Raji (cell line): ENCODE measurements around the gene WDR64.

ENCODE experiments used
- POLR2A ChIP-seq: IDR thresholded peaks from 2 replicates; pipeline ENCODE4 v1.6.1; 2011; ENCODE audit warnings: low read depth, low read length, control low read depth; ENCODE audit not compliant: insufficient read depth

The WDR64 gene

DNA sequence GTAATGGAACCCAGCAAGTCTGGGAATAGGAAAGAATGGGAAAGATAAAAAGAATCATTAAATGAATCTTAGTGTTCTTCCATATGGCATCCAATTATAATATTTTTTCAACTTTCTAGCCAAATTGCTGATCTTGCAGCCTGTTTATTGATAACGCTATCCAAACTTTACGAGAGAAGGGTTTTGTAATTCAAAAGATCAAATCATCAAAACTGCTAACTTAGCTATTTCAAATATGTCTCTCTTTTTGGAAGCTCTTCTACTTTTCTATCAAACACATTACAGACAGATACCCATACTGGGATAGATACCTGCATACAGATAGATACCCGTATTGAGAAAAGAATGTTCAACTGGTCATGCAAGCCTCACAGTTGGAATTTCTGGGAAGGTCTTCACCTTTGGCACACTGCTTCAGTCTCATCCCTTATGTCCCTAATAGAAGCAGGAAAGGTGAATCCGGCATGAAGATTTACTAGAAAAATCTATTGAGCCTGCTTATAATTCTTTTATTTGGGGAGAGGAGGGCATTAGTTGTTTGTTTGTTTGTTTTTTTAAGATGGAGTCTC lies 120.9 kb downstream of the WDR64 start:
- TF ChIP-seq POLR2A, result no peak

DNA sequence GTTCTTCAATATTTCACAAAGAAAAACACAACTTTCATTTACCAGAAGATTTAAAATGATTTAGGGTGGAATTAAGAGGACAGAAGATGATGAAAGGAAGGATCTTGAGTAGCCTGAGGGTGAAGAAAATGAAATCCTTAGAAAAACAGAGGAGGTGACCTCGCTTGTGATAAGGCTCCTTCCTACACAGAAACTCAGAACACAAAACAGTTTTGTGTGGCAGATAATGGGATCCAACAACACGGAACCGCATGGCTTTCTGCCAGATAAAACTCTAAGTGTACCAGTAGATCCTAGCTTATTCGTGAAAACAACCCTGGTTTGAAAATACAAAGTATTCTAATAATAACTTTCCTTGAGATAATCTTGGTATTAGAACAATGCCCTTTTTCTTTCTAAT lies 121.9 kb downstream of the WDR64 start:
- no peak for TF ChIP-seq POLR2A

DNA sequence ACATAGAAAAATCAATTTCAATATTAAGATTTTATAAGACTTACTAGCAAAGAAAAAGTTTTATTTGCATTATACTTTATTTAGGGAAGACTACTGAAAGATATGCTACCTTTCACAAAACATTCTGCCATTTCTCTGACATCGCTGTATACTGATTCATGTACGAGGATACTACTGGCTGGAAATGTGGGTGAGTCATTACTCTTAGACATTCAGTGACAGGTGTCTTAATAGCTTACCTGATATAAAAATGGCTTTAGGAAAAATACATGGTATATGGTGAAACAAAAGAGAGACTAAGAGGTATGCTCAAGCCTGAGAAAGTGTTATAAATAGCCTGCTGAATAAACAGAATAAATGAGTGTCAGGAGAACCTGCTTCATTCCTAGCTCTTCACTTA lies 122.9 kb downstream of the WDR64 start:
- TF ChIP-seq POLR2A, result no peak

DNA sequence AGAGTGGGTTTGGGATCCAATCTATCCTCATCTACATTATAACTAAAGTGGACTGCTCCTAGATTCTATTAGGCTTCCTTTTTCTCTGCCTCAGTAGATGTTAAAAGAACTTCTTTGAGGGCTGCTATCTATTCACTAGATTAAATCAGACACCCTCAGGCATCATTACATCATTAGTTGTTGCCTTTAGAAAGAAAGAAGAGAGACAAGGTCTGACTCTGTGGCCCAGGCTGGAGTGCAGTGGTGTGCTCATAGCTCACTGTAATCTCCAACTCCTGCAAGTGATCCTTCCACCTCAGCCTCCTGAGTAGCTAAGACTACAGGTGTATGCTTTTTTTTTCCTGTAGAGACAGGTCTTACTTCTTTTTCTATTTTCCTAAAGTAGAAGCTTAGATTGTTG lies 124.8 kb downstream of the WDR64 start:
- TF ChIP-seq POLR2A, result no peak

DNA sequence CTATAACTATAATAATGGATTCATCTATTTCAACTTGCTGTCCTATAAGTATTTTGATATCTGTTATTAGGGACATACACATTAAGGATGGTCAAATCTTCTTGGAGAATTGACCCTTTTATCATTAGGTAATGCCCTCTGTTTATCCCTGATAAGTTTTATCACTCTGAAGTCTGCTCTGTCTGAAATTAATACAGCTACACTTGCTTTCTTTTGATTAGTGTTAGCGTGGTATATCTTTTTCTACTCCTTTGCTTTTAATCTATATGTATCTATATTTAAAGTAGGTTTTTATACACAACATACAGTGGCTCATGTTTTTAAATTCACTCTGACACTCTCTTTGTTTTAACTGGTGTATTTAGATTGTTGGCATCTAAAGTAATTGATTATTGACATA lies 126.0 kb downstream of the WDR64 start:
- TF ChIP-seq POLR2A, result no peak

DNA sequence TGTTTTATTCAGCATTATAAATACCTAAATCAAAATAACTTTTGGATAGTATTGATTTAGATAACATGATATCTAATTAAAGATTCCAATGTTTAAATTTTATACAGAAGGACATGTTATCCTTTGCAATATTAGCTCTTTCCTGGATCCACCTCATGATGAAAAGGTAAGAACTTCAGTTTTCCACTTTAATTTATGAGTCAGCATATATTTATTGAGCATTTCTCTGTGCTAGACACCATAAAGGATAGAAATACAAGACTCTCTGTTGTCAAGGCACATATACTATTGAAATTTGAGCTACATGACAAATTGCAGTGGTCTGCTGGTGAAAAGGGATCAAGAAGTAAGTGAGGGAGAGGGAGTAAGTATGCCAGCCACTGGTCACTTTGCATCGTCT lies 127.8 kb downstream of the WDR64 start:
- no peak for TF ChIP-seq POLR2A

DNA sequence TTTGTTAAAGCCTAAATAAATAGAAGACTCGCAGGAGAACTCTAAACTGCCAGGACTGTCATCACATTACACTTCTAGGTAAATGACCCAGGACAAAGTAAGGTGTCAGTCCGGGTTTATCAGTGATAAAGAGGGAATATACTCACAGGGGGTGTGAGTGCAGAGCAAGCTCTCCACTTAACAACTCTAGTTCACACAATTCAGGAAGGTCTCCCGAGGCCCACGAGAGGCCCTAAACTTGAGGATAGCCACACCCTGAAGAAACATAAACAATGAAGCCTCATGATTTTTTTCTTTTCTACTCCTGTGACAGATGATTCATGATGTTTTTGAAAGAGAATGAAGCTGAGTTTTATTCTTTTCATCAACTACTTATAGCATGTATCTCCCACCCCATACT lies 130.3 kb downstream of the WDR64 start:
- TF ChIP-seq POLR2A, result no peak

DNA sequence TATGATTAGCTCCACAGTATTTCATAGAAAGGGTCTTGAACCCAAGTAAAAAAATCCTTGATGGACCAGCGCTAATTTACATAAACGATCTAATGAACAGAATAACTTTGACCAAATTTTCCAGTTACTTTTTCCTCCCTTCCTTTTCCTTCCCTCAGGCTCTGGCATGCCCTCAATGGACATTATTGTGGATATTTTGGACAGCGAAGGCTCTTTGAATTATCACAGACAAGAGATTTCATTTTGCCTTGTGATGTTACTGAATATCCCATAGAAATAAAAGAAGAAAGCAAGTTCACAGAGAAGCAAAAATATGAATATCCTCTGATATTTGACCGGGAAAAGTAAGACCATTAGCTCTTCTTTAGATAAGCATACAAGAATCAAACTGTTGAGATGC lies 135.6 kb downstream of the WDR64 start:
- no peak for TF ChIP-seq POLR2A

DNA sequence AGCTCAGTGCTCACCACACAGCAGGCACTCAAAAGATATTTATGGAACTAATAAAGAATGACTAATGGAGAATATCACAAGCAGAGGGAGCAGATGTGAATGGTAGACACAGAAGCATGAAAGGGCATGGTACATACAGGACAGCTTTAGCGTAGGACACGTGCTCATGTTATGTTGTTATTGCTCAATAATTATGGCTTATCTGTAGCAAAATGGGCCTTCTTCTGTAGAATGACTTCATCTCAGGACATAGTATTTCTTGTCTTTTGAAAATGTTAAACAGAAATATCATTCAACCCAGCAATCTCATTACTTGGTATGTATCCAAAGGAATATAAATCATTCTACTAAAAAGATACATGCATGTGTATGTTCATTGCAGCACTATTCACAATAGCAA lies 137.0 kb downstream of the WDR64 start:
- TF ChIP-seq POLR2A, result no peak

DNA sequence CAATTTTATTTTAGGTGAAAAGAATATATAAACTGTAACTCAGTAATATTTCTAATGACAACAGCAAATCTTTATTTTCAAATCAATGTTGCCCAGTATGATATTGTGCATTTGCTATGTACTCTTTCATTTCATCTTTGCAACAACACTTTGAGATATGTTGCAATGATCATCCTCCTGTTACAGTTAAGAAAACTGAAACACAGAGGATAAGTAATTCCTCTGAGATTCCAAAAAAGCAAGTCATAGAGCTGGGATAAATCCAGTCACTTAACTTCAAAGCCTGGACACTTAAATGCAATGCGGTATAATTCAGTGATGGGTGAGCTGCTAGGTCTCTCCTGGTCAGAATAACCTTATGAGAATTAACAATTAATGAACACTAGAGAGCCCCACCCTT lies 147.3 kb downstream of the WDR64 start:
- no peak for TF ChIP-seq POLR2A

DNA sequence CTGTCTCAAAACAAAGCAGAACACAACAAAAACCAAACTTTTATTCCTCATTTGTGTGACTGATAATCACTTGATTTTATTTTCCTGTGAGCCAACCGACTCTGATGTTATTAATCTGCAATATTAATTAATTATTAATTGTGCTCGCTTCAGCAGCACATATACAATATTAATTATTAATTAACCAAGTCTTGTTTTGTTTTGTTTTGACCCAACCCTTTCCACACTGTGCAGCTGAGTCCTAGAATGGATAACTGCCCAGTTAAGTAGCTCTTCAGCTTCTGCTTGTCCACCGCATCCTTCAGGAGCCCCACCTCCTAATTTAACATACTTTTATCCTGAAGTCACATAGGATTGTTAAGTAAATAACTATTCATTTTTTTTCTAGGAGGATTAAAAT lies 148.6 kb downstream of the WDR64 start:
- TF ChIP-seq POLR2A, result no peak

DNA sequence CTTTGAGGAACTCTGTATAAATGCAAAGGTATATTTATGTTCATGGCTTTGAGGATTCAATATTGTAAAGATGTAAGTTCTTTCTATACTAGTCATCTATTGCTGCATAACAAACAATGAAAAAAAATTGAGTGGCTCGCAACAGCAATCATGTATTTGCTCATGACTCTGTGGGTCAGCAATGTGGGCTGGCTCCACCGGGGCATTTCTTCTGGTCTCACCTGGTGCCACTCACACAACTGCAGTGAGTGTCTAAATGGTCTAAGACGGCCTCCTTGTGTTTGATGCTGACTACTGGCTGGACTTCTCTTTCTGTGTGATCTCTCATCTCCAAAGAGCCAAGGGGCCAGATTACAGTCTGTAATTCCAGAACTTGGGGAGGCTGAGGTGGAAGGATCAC lies 150.8 kb downstream of the WDR64 start:
- TF ChIP-seq POLR2A, result no peak

DNA sequence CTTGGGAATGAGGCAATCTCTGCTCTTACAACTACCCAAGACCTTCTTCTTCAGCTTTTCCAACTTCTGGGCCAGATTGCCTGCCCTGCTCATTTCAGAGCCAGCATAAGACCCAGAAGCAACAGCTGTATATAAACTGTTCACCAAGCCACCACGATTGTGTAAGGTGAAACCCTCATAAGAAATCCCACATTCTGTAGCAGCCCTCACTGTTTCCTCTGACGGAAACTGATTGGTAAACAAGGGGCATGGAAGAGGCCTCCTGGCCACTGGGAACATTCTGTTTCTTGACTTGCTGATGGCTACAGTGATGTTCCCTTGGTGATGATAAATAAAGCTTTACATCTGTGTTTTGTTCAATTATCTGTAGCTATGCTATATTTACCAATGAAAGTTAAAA lies 156.2 kb downstream of the WDR64 start:
- no peak for TF ChIP-seq POLR2A

DNA sequence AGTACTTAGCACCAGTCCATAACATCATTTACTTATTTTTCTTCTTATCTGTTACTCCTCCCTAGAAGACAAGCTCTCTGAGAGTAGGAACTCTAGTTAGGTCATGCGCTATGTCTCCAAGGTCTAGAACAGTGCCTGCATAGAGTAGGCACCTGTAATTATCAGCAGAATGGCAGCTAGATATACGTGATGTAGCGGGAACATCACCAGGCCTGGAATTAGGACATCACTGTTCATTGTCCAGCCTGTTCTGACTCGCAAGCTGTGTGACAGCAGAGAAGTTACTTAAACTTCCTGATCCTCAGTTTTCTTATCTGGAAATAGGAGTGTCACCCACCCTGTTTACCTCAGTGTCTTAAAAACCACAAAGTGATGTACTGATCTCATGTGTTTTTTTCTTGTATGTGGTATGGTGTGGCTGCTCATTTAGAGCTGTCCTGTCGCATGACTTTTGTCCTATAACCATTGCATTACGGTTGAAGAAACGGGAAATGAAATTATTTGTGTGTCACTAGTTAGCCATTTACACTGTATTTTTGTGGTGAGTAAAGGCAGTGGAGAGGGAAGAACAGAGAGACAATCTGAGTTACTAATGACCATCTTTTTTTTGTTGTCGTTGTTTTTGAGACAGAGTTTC lies 158.8 kb downstream of the WDR64 start:
- TF ChIP-seq POLR2A, result no peak

DNA sequence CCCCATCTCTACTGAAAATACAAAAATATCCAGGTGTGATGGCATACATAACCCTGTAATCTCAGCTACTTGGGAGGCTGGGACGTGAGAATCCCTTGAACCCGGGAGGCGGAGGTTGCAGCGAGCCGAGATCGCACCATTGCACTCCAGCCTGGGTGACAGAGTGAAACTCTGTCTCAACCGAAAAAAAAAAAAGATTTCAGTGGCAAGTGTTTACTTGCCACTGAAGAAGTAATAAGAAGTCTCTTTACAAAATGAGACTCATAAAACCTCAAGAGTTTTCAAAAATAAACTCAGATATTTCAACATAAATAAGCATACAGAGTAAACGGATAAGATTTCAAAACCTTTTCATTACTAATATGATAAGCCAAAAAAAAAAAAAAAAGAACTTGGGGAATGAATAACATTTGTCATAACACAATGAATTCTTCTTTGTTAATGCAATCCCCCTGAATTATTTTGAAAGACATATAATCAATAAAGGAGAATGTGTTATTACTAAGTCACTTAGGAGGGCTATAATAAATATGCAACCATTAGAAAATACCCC lies 161.8 kb downstream of the WDR64 start:
- TF ChIP-seq POLR2A, result no peak

DNA sequence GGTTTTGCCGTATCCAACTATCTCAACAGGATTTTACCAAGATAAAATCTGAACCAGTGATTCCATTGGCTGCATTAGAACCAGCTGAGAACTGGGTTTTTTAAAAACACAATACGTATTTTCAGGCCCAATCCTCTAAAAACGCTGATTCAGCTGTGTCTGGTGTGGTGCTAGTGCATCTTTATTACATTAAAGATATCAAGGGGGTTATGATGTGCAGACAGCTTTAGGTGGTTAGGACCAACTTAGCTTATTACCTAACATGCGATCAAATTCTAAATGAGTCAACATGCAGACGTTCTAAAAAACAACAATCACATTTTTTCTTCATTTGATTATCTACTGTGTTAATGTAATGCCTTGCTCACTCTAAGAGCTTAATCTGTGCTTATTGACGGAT lies 163.9 kb downstream of the WDR64 start:
- TF ChIP-seq POLR2A, result no peak

DNA sequence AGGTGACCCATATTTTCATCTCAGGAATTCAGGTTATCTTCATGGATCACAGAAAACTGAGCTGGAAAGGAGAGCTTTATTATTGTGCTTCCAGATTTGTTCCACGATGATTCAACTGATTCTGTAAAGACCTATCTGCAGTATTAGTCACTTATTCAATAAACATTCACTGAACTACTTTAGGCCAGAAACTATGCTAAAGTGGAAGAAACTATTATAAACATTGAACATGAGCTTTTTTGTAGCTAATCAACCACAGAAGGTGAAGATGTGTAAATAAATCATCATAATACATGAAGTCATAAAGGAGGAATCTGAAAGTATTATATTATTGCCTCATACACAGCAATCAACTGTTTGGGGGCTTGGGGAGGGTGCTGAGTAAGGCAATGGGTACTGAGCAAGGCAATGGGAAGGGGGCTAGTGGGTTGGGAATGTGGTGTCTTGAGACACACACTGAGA lies 165.3 kb downstream of the WDR64 start:
- TF ChIP-seq POLR2A, result no peak
